ENCODE data around the gene PCGF5.

- TF ChIP-seq CTCF (IDR thresholded peaks at IDR 0.05 in 2 of 3, conservative IDR thresholded peaks at IDR 0.05 in 1 of 3; ENCODE audit: insufficient read depth in 2 of 3, low read depth in 1 of 3, low read length in 3 of 3) = no peak
- TF ChIP-seq CTBP1 (IDR thresholded peaks at IDR 0.05; ENCODE audit: borderline replicate concordance) = no peak
- no peak for TF ChIP-seq EHMT2 (IDR thresholded peaks at IDR 0.05)
- TF ChIP-seq POLR2A (conservative IDR thresholded peaks at IDR 0.05) = no peak
- no peak for TF ChIP-seq HLTF (IDR thresholded peaks at IDR 0.05)
- TF ChIP-seq ELF1 (tag; IDR thresholded peaks at IDR 0.05) = no peak
- TF ChIP-seq PCBP2 (IDR thresholded peaks at IDR 0.05; ENCODE audit: low read depth, low read length, poor library complexity, severe bottlenecking) = no peak
- no peak for TF ChIP-seq NR2F6 (CRISPR knock-in tag; IDR thresholded peaks at IDR 0.05)
- TF ChIP-seq ELF4 (CRISPR knock-in tag; IDR thresholded peaks at IDR 0.05) = no peak
- TF ChIP-seq CREB1 (IDR thresholded peaks at IDR 0.05) = no peak
- no peak for TF ChIP-seq CREB1 (CRISPR knock-in tag; IDR thresholded peaks at IDR 0.05)
- no peak for TF ChIP-seq SIRT6 (IDR thresholded peaks at IDR 0.05; ENCODE audit: low read depth, low read length)
- TF ChIP-seq SMAD3 (CRISPR knock-in tag; conservative IDR thresholded peaks at IDR 0.05) = no peak
- TF ChIP-seq MCM7 (IDR thresholded peaks at IDR 0.05) = no peak
- TF ChIP-seq ZNF274 (IDR thresholded peaks at IDR 0.05; ENCODE audit: borderline replicate concordance, low read depth, low read length) = no peak
Observed at GRCh38 chr10:91307489-91307888, 87.0 kb downstream of the PCGF5 start.
